Activated CD8-positive, alpha-beta memory T cell treated with anti-CD3 and anti-CD28 coated beads, Interleukin-2, amount 50 U/mL, for 1 hour (primary cell): ENCODE results near the gene RBM42.
A peak's percentile ranks its signal among the peaks of the same experiment; 100 is the strongest.
"Not testable (repeated sequence)": the region's sequence is repeated elsewhere in the genome, so short reads cannot be mapped to it uniquely, and the experiment has no call there.

Experiments used
- DNase-seq: peaks from one replicate; pipeline ENCODE4 v3.0.0-alpha.2; 2020; ENCODE audit errors: extremely low read depth

Gene RBM42

GRCh38 chr19:35628565-35629331, at the start of gene RBM42:
Gene RBM42, plus strand, starts transcription at chr19:35629036. Its CDS starts 118 bp downstream, at chr19:35629154.
- peak; percentile 95 for DNase-seq

GRCh38 chr19:35582760-35583159, 46.1 kb upstream of the RBM42 start:
- DNase-seq, result no peak

- DNase-seq, result no peak
Measured at GRCh38 chr19:35585848-35586247, 43.0 kb upstream of the RBM42 start, which contains the start of gene PMIS2. Gene PMIS2, plus strand, starts transcription at chr19:35586173. Its CDS starts 87 bp downstream, at chr19:35586260.

- no peak for DNase-seq
Measured at GRCh38 chr19:35587321-35587720, 41.5 kb upstream of the RBM42 start.

GRCh38 chr19:35590875-35591274, 38.0 kb upstream of the RBM42 start:
- DNase-seq, result no peak

- no peak for DNase-seq
Measured at GRCh38 chr19:35592226-35592625, 36.6 kb upstream of the RBM42 start.

- DNase-seq, result not testable (repeated sequence)
Measured at GRCh38 chr19:35595026-35595425, 33.8 kb upstream of the RBM42 start.

GRCh38 chr19:35595928-35596327, 32.9 kb upstream of the RBM42 start:
- DNase-seq, result no peak

- no peak for DNase-seq
Measured at GRCh38 chr19:35596366-35596999, 32.4 kb upstream of the RBM42 start.

GRCh38 chr19:35601971-35602370, 26.9 kb upstream of the RBM42 start:
- DNase-seq, result no peak

GRCh38 chr19:35604436-35604835, 24.4 kb upstream of the RBM42 start:
- DNase-seq, result not testable (repeated sequence)

GRCh38 chr19:35607170-35607569, 21.7 kb upstream of the RBM42 start:
- DNase-seq, result not testable (repeated sequence)

- DNase-seq, result no peak
Measured at GRCh38 chr19:35607661-35608060, 21.2 kb upstream of the RBM42 start.

GRCh38 chr19:35608251-35608650, 20.6 kb upstream of the RBM42 start:
- DNase-seq, result no peak

- no peak for DNase-seq
Measured at GRCh38 chr19:35609851-35610353, 18.9 kb upstream of the RBM42 start.

- no peak for DNase-seq
Measured at GRCh38 chr19:35612224-35612558, 16.6 kb upstream of the RBM42 start.

- peak; percentile 72 for DNase-seq
Measured at GRCh38 chr19:35612559-35613321, 16.1 kb upstream of the RBM42 start, which contains the start of gene HAUS5. Gene HAUS5, plus strand, starts transcription at chr19:35612735. Its CDS starts 60 bp downstream, at chr19:35612795.

- no peak for DNase-seq
Measured at GRCh38 chr19:35613574-35613973, 15.3 kb upstream of the RBM42 start.

- DNase-seq, result no peak
Measured at GRCh38 chr19:35615036-35615435, 13.8 kb upstream of the RBM42 start.

GRCh38 chr19:35618857-35619256, 10.0 kb upstream of the RBM42 start:
- no peak for DNase-seq

GRCh38 chr19:35619290-35619923, 9.4 kb upstream of the RBM42 start:
- no peak for DNase-seq

GRCh38 chr19:35620001-35620400, 8.8 kb upstream of the RBM42 start:
- no peak for DNase-seq
